SHP77 treated with DMSO at 0.1 percent for 48 hours (cell line): Measurements from ENCODE around the gene FBXO17.
"Not testable (repeated sequence)": the region's sequence is repeated elsewhere in the genome, so short reads cannot be mapped to it uniquely, and the experiment has no call there.

Experiments used
- DNase-seq: peaks from one replicate; lab custom pipeline; 2025; lab: John Stamatoyannopoulos, UW

FBXO17 gene

GRCh38 chr19:38975214-38975860 is at the start of gene FBXO17:
Gene FBXO17, minus strand, starts transcription at chr19:38975742. Its CDS starts 25,423 bp downstream, at chr19:38950319.
- DNase-seq, result no peak

- no peak for DNase-seq
These were observed 49.5 kb upstream of the FBXO17 start for GRCh38 chr19:39024875-39025641.

GRCh38 chr19:39021063-39021462 is 45.5 kb upstream of the FBXO17 start:
- no peak for DNase-seq

GRCh38 chr19:39017646-39018045 is 42.1 kb upstream of the FBXO17 start:
- no peak for DNase-seq

- no peak for DNase-seq
These were observed 41.5 kb upstream of the FBXO17 start for GRCh38 chr19:39017026-39017425.

GRCh38 chr19:39014037-39014436 is 38.5 kb upstream of the FBXO17 start:
- no peak for DNase-seq

- DNase-seq, result no peak
These were observed 33.5 kb upstream of the FBXO17 start for GRCh38 chr19:39009001-39009400.

- no peak for DNase-seq
These were observed 32.6 kb upstream of the FBXO17 start for GRCh38 chr19:39008137-39008536.

- DNase-seq, result no peak
These were observed 31.6 kb upstream of the FBXO17 start for GRCh38 chr19:39007096-39007495.

- DNase-seq, result no peak
These were observed 28.9 kb upstream of the FBXO17 start for GRCh38 chr19:39004403-39004802.

GRCh38 chr19:39003796-39004195 is 28.3 kb upstream of the FBXO17 start:
- no peak for DNase-seq

GRCh38 chr19:39003188-39003587 is 27.6 kb upstream of the FBXO17 start:
- DNase-seq, result no peak

GRCh38 chr19:39001041-39001440 is 25.5 kb upstream of the FBXO17 start:
- no peak for DNase-seq

GRCh38 chr19:38997576-38997975 is 22.0 kb upstream of the FBXO17 start:
- not testable (repeated sequence) for DNase-seq

GRCh38 chr19:38993271-38993670 is 17.7 kb upstream of the FBXO17 start:
- DNase-seq, result no peak

- no peak for DNase-seq
These were observed 15.6 kb upstream of the FBXO17 start for GRCh38 chr19:38990949-38991697.

- DNase-seq, result not testable (repeated sequence)
These were observed 14.1 kb upstream of the FBXO17 start for GRCh38 chr19:38989614-38990013.

GRCh38 chr19:38989066-38989605 is 13.6 kb upstream of the FBXO17 start:
- no peak for DNase-seq

GRCh38 chr19:38988627-38989026 is 13.1 kb upstream of the FBXO17 start:
- DNase-seq, result not testable (repeated sequence)

GRCh38 chr19:38987745-38988144 is 12.2 kb upstream of the FBXO17 start:
- not testable (repeated sequence) for DNase-seq

GRCh38 chr19:38985262-38985661 is 9.7 kb upstream of the FBXO17 start:
- DNase-seq, result no peak

GRCh38 chr19:38980583-38981374 is 5.2 kb upstream of the FBXO17 start:
- DNase-seq, result no peak
